Liver (tissue), 9 donors: ENCODE measurements around the gene SARM1. TPM values are rescaled to one million over a fixed set of nuclear protein-coding genes. Genes with fewer than 3 reads are reported as not detected.

Experiments used
- DNase-seq: peaks from one replicate; pipeline ENCODE4 v3.0.0-alpha.2; 2017; ENCODE audit warnings: low spot score
- H3K27ac ChIP-seq, 2 donors: one replicate each; pipeline ENCODE4 v1.7.0; 2013; ENCODE audit warnings: inconsistent platforms in 2 of 2, low read length in 2 of 2, control low read depth in 1 of 2, low read depth in 1 of 2, mild to moderate bottlenecking in 1 of 2
- H3K27me3 ChIP-seq, 4 donors: one replicate each; pipeline versions ENCODE4 v1.6.1 to v1.7.0; 2013; ENCODE audit warnings: low read length in 3 of 4, inconsistent platforms in 1 of 4, mild to moderate bottlenecking in 1 of 4, moderate library complexity in 1 of 4; ENCODE audit not compliant: control insufficient read depth in 4 of 4, insufficient read depth in 4 of 4
- H3K36me3 ChIP-seq, 4 donors: one replicate each; pipeline versions ENCODE4 v1.6.1 to v1.7.0; 2013; ENCODE audit warnings: low read length in 3 of 4, mild to moderate bottlenecking in 3 of 4, low read depth in 1 of 4, moderate library complexity in 1 of 4; ENCODE audit not compliant: control insufficient read depth in 4 of 4, insufficient read depth in 3 of 4
- H3K4me1 ChIP-seq, 4 donors: one replicate each; pipeline versions ENCODE4 v1.6.1 to v1.7.0; 2013; ENCODE audit warnings: low read length in 3 of 4, mild to moderate bottlenecking in 3 of 4, moderate library complexity in 1 of 4; ENCODE audit not compliant: control insufficient read depth in 4 of 4, insufficient read depth in 4 of 4
- H3K4me3 ChIP-seq, 3 donors: one replicate each; pipeline versions ENCODE4 v1.6.1 to v1.7.0; 2013; ENCODE audit warnings: low read length in 3 of 3, control low read depth in 1 of 3, low read depth in 1 of 3, mild to moderate bottlenecking in 1 of 3
- H3K9ac ChIP-seq, 2 donors: one replicate each; pipeline ENCODE4 v1.7.0; 2013; ENCODE audit warnings: low read length in 2 of 2, mild to moderate bottlenecking in 2 of 2, moderate library complexity in 2 of 2, control low read depth in 1 of 2, low read depth in 1 of 2
- H3K9me3 ChIP-seq, 4 donors: one replicate each; pipeline versions ENCODE4 v1.6.1 to v1.7.0; 2013; ENCODE audit warnings: low read length in 3 of 4; ENCODE audit not compliant: control insufficient read depth in 4 of 4
- EGR1 ChIP-seq, 2 donors: IDR thresholded peaks; 2 replicates each; pipeline ENCODE4 v1.6.1; 2016 to 2018; ENCODE audit warnings: antibody characterized with exemption in 2 of 2, low read depth in 2 of 2
- FOXA1 ChIP-seq: IDR thresholded peaks from 2 replicates; pipeline ENCODE4 v1.6.1; 2016; ENCODE audit warnings: antibody characterized with exemption
- GABPA ChIP-seq, 2 donors: IDR thresholded peaks in 1 of 2; conservative IDR thresholded peaks in 1 of 2; 2 replicates each; pipeline ENCODE4 v1.6.1; 2016; ENCODE audit warnings: antibody characterized with exemption in 2 of 2, mild to moderate bottlenecking in 1 of 2, moderate library complexity in 1 of 2
- HNF4A ChIP-seq, 2 donors: conservative IDR thresholded peaks; 2 replicates each; pipeline ENCODE4 v1.6.1; 2016; ENCODE audit warnings: antibody characterized with exemption in 2 of 2, mild to moderate bottlenecking in 2 of 2
- HNF4G ChIP-seq: IDR thresholded peaks from 2 replicates; pipeline ENCODE4 v1.6.1; 2016; ENCODE audit warnings: antibody characterized with exemption
- JUND ChIP-seq, 2 donors: IDR thresholded peaks; 2 replicates each; pipeline ENCODE4 v1.6.1; 2016; ENCODE audit warnings: antibody characterized with exemption in 2 of 2
- NR2F2 ChIP-seq: IDR thresholded peaks from 2 replicates; pipeline ENCODE4 v1.6.1; 2016; ENCODE audit warnings: antibody characterized with exemption
- RXRA ChIP-seq, 2 donors: IDR thresholded peaks; 2 replicates each; pipeline ENCODE4 v1.6.1; 2017 to 2018; ENCODE audit warnings: antibody characterized with exemption in 2 of 2, mild to moderate bottlenecking in 1 of 2
- SP1 ChIP-seq: IDR thresholded peaks from 2 replicates; pipeline ENCODE4 v1.6.1; 2018; ENCODE audit warnings: antibody characterized with exemption, mild to moderate bottlenecking
- TAF1 ChIP-seq: conservative IDR thresholded peaks from 2 replicates; pipeline ENCODE4 v1.6.1; 2016; ENCODE audit warnings: antibody characterized with exemption, mild to moderate bottlenecking
- YY1 ChIP-seq: IDR thresholded peaks from 2 replicates; pipeline ENCODE4 v1.6.1; 2016; ENCODE audit warnings: antibody characterized with exemption, mild to moderate bottlenecking
- WGBS: extraction: QIAGEN DNeasy Blood & Tissue Kit; methylation state at CpG from one replicate; pipeline ENCODE4 v1.1.7; 2013; 5-methylcytosine and 5-hydroxymethylcytosine counted together
- polyA plus RNA-seq, 2 donors: library from polyadenylated mRNA; stranded (reverse) in 1 of 2; unstranded in 1 of 2; fragments of 200-250 nt in 1 of 2; fragments of >200 nt in 1 of 2; fragmentation: Nextera tagmentation in 1 of 2; extraction: Ambion mirVana in 1 of 2; gene quantifications; one replicate each; pipeline versions ENCODE4 v1.2.1 to v1.2.3, GENCODE V29; 2013 to 2015
- total RNA-seq, 2 donors: library from RNA; depleted of rRNA; stranded (reverse); fragments of >200 nt; gene quantifications; one replicate each; pipeline ENCODE4 v1.2.3, GENCODE V29; 2014
- TF ChIP-seq, protein P1 (sequence below): IDR thresholded peaks from 2 replicates; pipeline ENCODE4 v1.6.1; 2016; ENCODE audit warnings: antibody characterized with exemption, mild to moderate bottlenecking
- TF ChIP-seq, protein P2 (sequence below): IDR thresholded peaks from 2 replicates; pipeline ENCODE4 v1.6.1; 2016; ENCODE audit warnings: antibody characterized with exemption
- TF ChIP-seq, protein P3 (sequence below): IDR thresholded peaks from 2 replicates; pipeline ENCODE4 v1.6.1; 2016; ENCODE audit warnings: antibody characterized with exemption
- donor health status: healthy.
- donor health status: healthy.
- donor health status: healthy.
- donor health status: healthy.
- donor health status: healthy.

SARM1 gene
- total and polyA plus RNA-seq, 4 donors = 2.4 to 5.4 (median 5.1) TPM

DNA sequence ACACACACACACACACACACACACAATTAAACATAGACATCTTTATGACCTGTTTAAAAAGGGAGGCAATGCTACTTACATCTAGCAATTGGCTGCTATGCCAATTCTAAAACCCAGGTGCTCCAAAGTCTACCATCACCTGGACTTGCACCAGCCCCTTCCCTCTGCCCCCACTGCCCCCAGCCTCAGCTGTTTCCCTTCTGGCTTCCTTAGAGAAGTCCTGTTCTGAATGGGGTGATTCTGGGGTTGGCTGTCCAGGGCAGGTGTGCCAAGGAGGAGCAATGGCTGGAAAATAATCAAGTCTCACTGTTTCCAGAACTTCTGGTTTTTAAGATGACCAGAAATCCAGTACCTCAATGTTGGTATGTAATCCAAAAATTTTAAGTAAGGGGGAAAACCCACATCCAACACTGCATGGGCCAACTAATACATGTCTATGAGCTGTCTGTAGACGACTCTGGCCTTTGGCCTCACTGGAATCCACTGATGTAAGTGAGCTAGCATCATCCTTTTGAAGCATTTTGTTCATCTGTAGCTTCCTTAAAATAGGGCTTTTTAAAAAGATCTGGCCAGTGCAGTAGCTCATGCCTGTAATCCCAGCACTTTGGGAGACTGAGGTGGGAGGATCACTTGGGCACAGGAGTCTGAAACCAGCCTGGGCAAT, 38.3 kb upstream of the SARM1 start:
- no peaks in the 10 kb centered on the region for H3K27me3 ChIP-seq
- 84% methylated on average over 1 of the region's 1 CpG for whole genome bisulfite sequencing
- TF ChIP-seq HNF4G = no peak
- TF ChIP-seq RXRA (IDR thresholded peaks at IDR 0.05) = no peak
- no peak for TF ChIP-seq GABPA (IDR thresholded peaks at IDR 0.05 in 1 of 2, conservative IDR thresholded peaks at IDR 0.05 in 1 of 2)
- TF ChIP-seq, protein P1, sequence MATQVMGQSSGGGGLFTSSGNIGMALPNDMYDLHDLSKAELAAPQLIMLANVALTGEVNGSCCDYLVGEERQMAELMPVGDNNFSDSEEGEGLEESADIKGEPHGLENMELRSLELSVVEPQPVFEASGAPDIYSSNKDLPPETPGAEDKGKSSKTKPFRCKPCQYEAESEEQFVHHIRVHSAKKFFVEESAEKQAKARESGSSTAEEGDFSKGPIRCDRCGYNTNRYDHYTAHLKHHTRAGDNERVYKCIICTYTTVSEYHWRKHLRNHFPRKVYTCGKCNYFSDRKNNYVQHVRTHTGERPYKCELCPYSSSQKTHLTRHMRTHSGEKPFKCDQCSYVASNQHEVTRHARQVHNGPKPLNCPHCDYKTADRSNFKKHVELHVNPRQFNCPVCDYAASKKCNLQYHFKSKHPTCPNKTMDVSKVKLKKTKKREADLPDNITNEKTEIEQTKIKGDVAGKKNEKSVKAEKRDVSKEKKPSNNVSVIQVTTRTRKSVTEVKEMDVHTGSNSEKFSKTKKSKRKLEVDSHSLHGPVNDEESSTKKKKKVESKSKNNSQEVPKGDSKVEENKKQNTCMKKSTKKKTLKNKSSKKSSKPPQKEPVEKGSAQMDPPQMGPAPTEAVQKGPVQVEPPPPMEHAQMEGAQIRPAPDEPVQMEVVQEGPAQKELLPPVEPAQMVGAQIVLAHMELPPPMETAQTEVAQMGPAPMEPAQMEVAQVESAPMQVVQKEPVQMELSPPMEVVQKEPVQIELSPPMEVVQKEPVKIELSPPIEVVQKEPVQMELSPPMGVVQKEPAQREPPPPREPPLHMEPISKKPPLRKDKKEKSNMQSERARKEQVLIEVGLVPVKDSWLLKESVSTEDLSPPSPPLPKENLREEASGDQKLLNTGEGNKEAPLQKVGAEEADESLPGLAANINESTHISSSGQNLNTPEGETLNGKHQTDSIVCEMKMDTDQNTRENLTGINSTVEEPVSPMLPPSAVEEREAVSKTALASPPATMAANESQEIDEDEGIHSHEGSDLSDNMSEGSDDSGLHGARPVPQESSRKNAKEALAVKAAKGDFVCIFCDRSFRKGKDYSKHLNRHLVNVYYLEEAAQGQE = no peak
- TF ChIP-seq, protein P2, sequence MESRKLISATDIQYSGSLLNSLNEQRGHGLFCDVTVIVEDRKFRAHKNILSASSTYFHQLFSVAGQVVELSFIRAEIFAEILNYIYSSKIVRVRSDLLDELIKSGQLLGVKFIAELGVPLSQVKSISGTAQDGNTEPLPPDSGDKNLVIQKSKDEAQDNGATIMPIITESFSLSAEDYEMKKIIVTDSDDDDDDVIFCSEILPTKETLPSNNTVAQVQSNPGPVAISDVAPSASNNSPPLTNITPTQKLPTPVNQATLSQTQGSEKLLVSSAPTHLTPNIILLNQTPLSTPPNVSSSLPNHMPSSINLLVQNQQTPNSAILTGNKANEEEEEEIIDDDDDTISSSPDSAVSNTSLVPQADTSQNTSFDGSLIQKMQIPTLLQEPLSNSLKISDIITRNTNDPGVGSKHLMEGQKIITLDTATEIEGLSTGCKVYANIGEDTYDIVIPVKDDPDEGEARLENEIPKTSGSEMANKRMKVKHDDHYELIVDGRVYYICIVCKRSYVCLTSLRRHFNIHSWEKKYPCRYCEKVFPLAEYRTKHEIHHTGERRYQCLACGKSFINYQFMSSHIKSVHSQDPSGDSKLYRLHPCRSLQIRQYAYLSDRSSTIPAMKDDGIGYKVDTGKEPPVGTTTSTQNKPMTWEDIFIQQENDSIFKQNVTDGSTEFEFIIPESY = no peak
- no peak for TF ChIP-seq FOXA1
- H3K4me1 ChIP-seq = peaks cover 4 to 37% (median 35%) of the 10 kb centered on the region in 4 donors
- peaks cover 0 to 16% (median 7%) of the 10 kb centered on the region in 4 donors for H3K36me3 ChIP-seq
- no peak overlapping the region for H3K9ac ChIP-seq
- H3K4me3 ChIP-seq = no peak overlapping the region
- H3K27ac ChIP-seq = no peak overlapping the region
- DNase-seq = no peak
- no peaks in the 10 kb centered on the region for H3K9me3 ChIP-seq

DNA sequence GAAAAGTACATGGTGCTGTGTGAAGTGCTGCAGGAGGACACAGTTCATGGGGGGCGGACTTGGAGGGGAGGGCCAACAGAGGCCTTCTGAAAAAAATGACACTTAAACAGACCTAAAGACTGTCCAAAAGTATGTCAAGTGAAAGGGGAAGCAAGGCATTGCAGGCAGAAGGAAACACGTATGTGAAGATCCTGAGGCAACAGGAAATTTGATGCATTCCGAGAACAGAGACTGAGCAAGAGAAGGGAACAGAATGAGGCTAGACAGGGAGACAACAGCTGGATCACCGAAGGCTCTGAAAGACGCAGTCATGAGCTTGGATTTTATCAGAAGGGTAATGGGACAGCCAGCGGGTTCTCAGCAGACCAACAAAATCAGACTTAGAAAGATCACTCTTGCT, 37.3 kb upstream of the SARM1 start:
- no peak overlapping the region for H3K27ac ChIP-seq
- peak overlapping the region in 1 of 2 donors; percentile 74 for H3K9ac ChIP-seq
- peaks cover 4 to 39% (median 36%) of the 10 kb centered on the region in 4 donors for H3K4me1 ChIP-seq
- DNase-seq = no peak
- 74% methylated on average over 6 of the region's 6 CpGs for WGBS
- TF ChIP-seq TAF1 = no peak
- TF ChIP-seq, protein P1 = no peak
- no peak for TF ChIP-seq HNF4G
- TF ChIP-seq EGR1 (IDR thresholded peaks at IDR 0.05; ENCODE audit: low read depth in 2 of 2) = no peak
- no peak for TF ChIP-seq GABPA (IDR thresholded peaks at IDR 0.05 in 1 of 2, conservative IDR thresholded peaks at IDR 0.05 in 1 of 2)
- no peak for TF ChIP-seq NR2F2
- no peak for TF ChIP-seq JUND (IDR thresholded peaks at IDR 0.05)
- TF ChIP-seq, protein P3, sequence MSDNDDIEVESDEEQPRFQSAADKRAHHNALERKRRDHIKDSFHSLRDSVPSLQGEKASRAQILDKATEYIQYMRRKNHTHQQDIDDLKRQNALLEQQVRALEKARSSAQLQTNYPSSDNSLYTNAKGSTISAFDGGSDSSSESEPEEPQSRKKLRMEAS = no peak
- no peak for TF ChIP-seq YY1
- no peak for TF ChIP-seq FOXA1
- TF ChIP-seq, protein P2 = no peak
- no peak for TF ChIP-seq HNF4A (conservative IDR thresholded peaks at IDR 0.05)
- TF ChIP-seq SP1 = no peak
- no peaks in the 10 kb centered on the region for H3K9me3 ChIP-seq
- peaks cover 0 to 13% (median 5%) of the 10 kb centered on the region in 4 donors for H3K36me3 ChIP-seq
- no peaks in the 10 kb centered on the region for H3K27me3 ChIP-seq
- H3K4me3 ChIP-seq = peak overlapping the region; percentile 85 to 93 (median 91)
